ENCODE data around the gene SDS.

- TF ChIP-seq POLR2A (IDR thresholded peaks at IDR 0.05; ENCODE audit: low read length): no peak
- TF ChIP-seq GATA1 (IDR thresholded peaks at IDR 0.05; ENCODE audit: low read depth, low read length): no peak
These were observed 24.2 kb upstream of the SDS start for GRCh38 chr12:113427882-113428281.

All from erythroblast (primary cell).